HepG2 (cell line): ENCODE data around the gene HEPACAM. TPM values are rescaled to one million over a fixed set of nuclear protein-coding genes. Genes with fewer than 3 reads are reported as not detected.

ENCODE experiments used
- ATAC-seq: fragments of 200-7000 bp; cut with Tn5 transposase; 3 replicates; pipeline ENCODE4 v1.9.1; 2020; ENCODE audit warnings: mild to moderate bottlenecking, moderate library complexity
- BruUV-seq: library from RNA; stranded (reverse); fragments of 400-500 nt; replicated peaks from 2 replicates; lab custom pipeline; 2021; lab: Mats Ljungman, UMichigan
- CTCF ChIA-PET: fragments of 300-600 bp; formaldehyde crosslinking; extraction: SDS; loops from one replicate; lab custom pipeline; 2021; ENCODE audit warnings: low total read pairs, inconsistent platforms, low intra/inter-chr PET ratio; lab: Yijun Ruan, JAX
- POLR2A ChIA-PET: fragments of 350-600 bp; sonication (Branson Sonifier 250); formaldehyde crosslinking; loops from one replicate; lab custom pipeline; 2020; ENCODE audit warnings: antibody characterized with exemption, inconsistent platforms; lab: Yijun Ruan, JAX
- DNase-seq: peaks from one replicate; pipeline ENCODE4 v3.0.0-alpha.2; 2015; ENCODE audit warnings: low spot score
- FAIRE-seq: peaks from 3 replicates; lab custom pipeline; 2011; peaks lifted over from hg19 to GRCh38; lab: Jason Lieb, UNC
- H2AFZ ChIP-seq: one replicate; pipeline ENCODE4 v1.6.1; 2011; ENCODE audit warnings: low read length, inconsistent platforms
- H3K27ac ChIP-seq: fragments of 300-600 bp; 3 replicates; pipeline ENCODE4 v1.8.0; 2011; ENCODE audit warnings: mixed run types, mild to moderate bottlenecking, mixed read lengths, low read length, inconsistent platforms; ENCODE audit not compliant: insufficient read depth; ENCODE audit errors: extremely low read length
- H3K27me3 ChIP-seq, 2 experiments: fragments of 200-600 bp in 1 of 2; 2 replicates in 1 of 2; 3 replicates in 1 of 2; pipeline versions ENCODE4 v1.6.0 to v1.8.0; 2011; ENCODE audit warnings: low read length in 2 of 2, mild to moderate bottlenecking in 2 of 2, moderate library complexity in 2 of 2, inconsistent platforms in 1 of 2; ENCODE audit not compliant: insufficient read depth in 2 of 2, control insufficient read depth in 1 of 2
- H3K36me3 ChIP-seq, 2 experiments: fragments of 200-600 bp in 1 of 2; replicated peaks in 1 of 2; 2 replicates in 1 of 2; 3 replicates in 1 of 2; pipeline versions ENCODE4 v1.5.1 to v1.8.0; 2011; ENCODE audit warnings: low read length in 2 of 2, inconsistent platforms in 1 of 2; ENCODE audit not compliant: insufficient read depth in 2 of 2, control insufficient read depth in 1 of 2
- H3K4me1 ChIP-seq: 2 replicates; pipeline ENCODE4 v1.5.1; 2012; ENCODE audit warnings: low read length, inconsistent platforms; ENCODE audit not compliant: insufficient read depth
- H3K4me2 ChIP-seq: 2 replicates; pipeline ENCODE4 v1.6.0; 2011; ENCODE audit warnings: low read depth, low read length, inconsistent platforms
- H3K4me3 ChIP-seq, 3 experiments: fragments of 200-600 bp in 1 of 3; sonication (generic), shearing (Covaris generic) in 1 of 3; replicated peaks in 1 of 3; 2 replicates each; pipeline ENCODE4 v1.5.1; 2011 to 2016; ENCODE audit warnings: low read length in 3 of 3, inconsistent platforms in 2 of 3, low read depth in 2 of 3, mild to moderate bottlenecking in 2 of 3, control low read depth in 1 of 3, mixed read lengths in 1 of 3; ENCODE audit not compliant: insufficient read depth in 1 of 3
- H3K79me2 ChIP-seq: one replicate; pipeline ENCODE4 v1.6.1; 2011; ENCODE audit warnings: low read length, inconsistent platforms; ENCODE audit not compliant: insufficient read depth
- H3K9ac ChIP-seq: 2 replicates; pipeline ENCODE4 v1.6.0; 2011; ENCODE audit warnings: mild to moderate bottlenecking, low read depth, low read length, inconsistent platforms; ENCODE audit not compliant: insufficient read depth
- H3K9me3 ChIP-seq: 2 replicates; pipeline ENCODE4 v1.5.1; 2012; ENCODE audit warnings: mild to moderate bottlenecking, low read length
- H4K20me1 ChIP-seq: 2 replicates; pipeline ENCODE4 v1.6.0; 2011; ENCODE audit warnings: inconsistent platforms, mild to moderate bottlenecking, low read length, moderate library complexity; ENCODE audit not compliant: insufficient read depth
- BRD4 ChIP-seq: sonication (generic); formaldehyde crosslinking; IDR thresholded peaks from 2 replicates; pipeline ENCODE4 v1.4.0; 2020; ENCODE audit warnings: missing genetic modification reagents
- E2F1 ChIP-seq: sonication (generic); formaldehyde crosslinking; IDR thresholded peaks from 2 replicates; pipeline ENCODE4 v1.5.0; 2020; ENCODE audit warnings: missing genetic modification reagents
- FOXK1 ChIP-seq: sonication (generic); formaldehyde crosslinking; IDR thresholded peaks from 2 replicates; pipeline ENCODE4 v1.4.0; 2020; ENCODE audit warnings: low read depth, missing genetic modification reagents, borderline replicate concordance
- GTF2F1 ChIP-seq: fragments of 150-350 bp; IDR thresholded peaks from 2 replicates; pipeline ENCODE4 v1.6.1; 2014; ENCODE audit warnings: low read length
- KDM5A ChIP-seq: fragments of 200-600 bp; sonication (generic); IDR thresholded peaks from 2 replicates; pipeline ENCODE4 v1.7.0; 2018; ENCODE audit warnings: antibody characterized with exemption, mild to moderate bottlenecking, low read length, borderline replicate concordance
- MIXL1 ChIP-seq: IDR thresholded peaks from 2 replicates; pipeline ENCODE4 v1.6.1; 2016
- PHF8 ChIP-seq: sonication (generic); formaldehyde crosslinking; IDR thresholded peaks from 2 replicates; pipeline ENCODE4 v1.5.0; 2020; ENCODE audit warnings: missing genetic modification reagents
- SIX1 ChIP-seq: sonication (generic); formaldehyde crosslinking; IDR thresholded peaks from 2 replicates; pipeline ENCODE4 v1.4.0; 2020; ENCODE audit warnings: missing genetic modification reagents, borderline replicate concordance
- SSRP1 ChIP-seq: IDR thresholded peaks from 2 replicates; pipeline ENCODE4 v1.6.1; 2016; ENCODE audit warnings: control low read depth
- THRA ChIP-seq: sonication (generic); formaldehyde crosslinking; IDR thresholded peaks from 2 replicates; pipeline ENCODE4 v1.4.0; 2020; ENCODE audit warnings: missing genetic modification reagents, borderline replicate concordance
- ZBTB37 ChIP-seq: sonication (generic); formaldehyde crosslinking; IDR thresholded peaks from 2 replicates; pipeline ENCODE4 v1.4.0; 2020; ENCODE audit warnings: mild to moderate bottlenecking, missing genetic modification reagents
- ZC3H4 ChIP-seq: sonication (generic); formaldehyde crosslinking; IDR thresholded peaks from 2 replicates; pipeline ENCODE4 v1.4.0; 2020; ENCODE audit warnings: missing genetic modification reagents, borderline replicate concordance
- ZNF672 ChIP-seq: sonication (generic); formaldehyde crosslinking; IDR thresholded peaks from 2 replicates; pipeline ENCODE4 v1.8.1; 2022; ENCODE audit warnings: missing genetic modification reagents
- ZSCAN30 ChIP-seq: sonication (generic); formaldehyde crosslinking; IDR thresholded peaks from 2 replicates; pipeline ENCODE4 v1.5.0; 2020; ENCODE audit warnings: mild to moderate bottlenecking, missing genetic modification reagents
- ZSCAN9 ChIP-seq: IDR thresholded peaks from 2 replicates; pipeline ENCODE4 v1.6.1; 2016; ENCODE audit warnings: borderline replicate concordance
- WGBS: methylation state at CpG from one replicate; pipeline ENCODE4 v1.1.6; 2017; ENCODE audit warnings: low lambda C conversion rate; 5-methylcytosine and 5-hydroxymethylcytosine counted together
- in situ Hi-C: cut with HindIII; loops from 2 replicates; pipeline ENCODE4 v1.10.0; 2017; ENCODE audit warnings: low pct_unique_long_range_greater_than_20kb; ENCODE audit not compliant: extremely low pct_ligation_motif_present
- intact Hi-C: fragments of 100-400 bp; cut with micrococcal nuclease; formaldehyde crosslinking; loops from one replicate; pipeline ENCODE4 v1.10.0; 2022; ENCODE audit not compliant: unreplicated experiment
- polyA plus RNA-seq, 8 experiments: library from polyadenylated mRNA; depleted of rRNA in 3 of 8; stranded (reverse) in 7 of 8; unstranded in 1 of 8; fragments of >200 nt; fragmentation: Illumina TruSeq in 4 of 8; extraction: Trizol in 4 of 8; gene quantifications; 2 replicates each; pipeline versions ENCODE4 v1.2.1 to v1.2.3, GENCODE V29; 2011 to 2016; ENCODE audit warnings: low read depth in 4 of 8, missing spikeins in 1 of 8, mixed read lengths in 1 of 8; ENCODE audit not compliant: insufficient read depth in 1 of 8
- total RNA-seq, 5 experiments: library from RNA; depleted of rRNA; stranded (reverse); fragments of >200 nt; fragmentation: Illumina TruSeq; extraction: Trizol; gene quantifications; 2 replicates each; pipeline ENCODE4 v1.2.3, GENCODE V29; 2016; ENCODE audit warnings: low read depth in 1 of 5

The HEPACAM gene
- total and polyA plus RNA-seq, 2 of the 13 experiments (the other 11 are each of a cell fraction or from before 2014, with no cell fraction given), result 66.9 to 121 TPM

GRCh38 chr11:124884869-124885479 lies 50.9 kb downstream of the HEPACAM start:
- Histone ChIP-seq H3K79me2 (no peaks in the 10 kb centered on the region), H3K27me3 (peaks cover 0 to 18% of the 10 kb centered on the region in 2 experiments; a peak in 4 of 5 replicates), H3K27ac (no peak overlapping the region), H3K4me1 (peaks cover 61% of the 10 kb centered on the region), H3K4me3 (no peak overlapping the region; a peak in 1 of 6 replicates), H2AFZ (peak overlapping the region; percentile 11), H3K4me2 (peak overlapping the region; percentile 16; the same call in 1 of the 2 replicates), H3K36me3 (no peaks in the 10 kb centered on the region), H3K9me3 (no peaks in the 10 kb centered on the region), H3K9ac (no peak overlapping the region), H4K20me1 (no peaks in the 10 kb centered on the region)
- intact Hi-C loops, result no loop called here
- ChIA-PET POLR2A (no interaction called here), CTCF (no interaction called here)
- DNase-seq, result no peak
- no peak for FAIRE-seq
- in situ Hi-C loops, result no loop called here
- no peak for ATAC-seq
- no TSS peak for BruUV-seq
- WGBS, result 30% methylated on average over 4 of the region's 5 CpGs
- TF ChIP-seq BRD4 (no peak), SSRP1 (no peak), PHF8 (no peak), THRA (no peak), GTF2F1 (no peak), ZNF672 (CRISPR knock-in tag) (no peak), SIX1 (CRISPR knock-in tag) (no peak), MIXL1 (CRISPR knock-in tag) (no peak), ZBTB37 (no peak), ZSCAN30 (CRISPR knock-in tag) (no peak), ZC3H4 (CRISPR knock-in tag) (no peak), FOXK1 (CRISPR knock-in tag) (no peak), E2F1 (CRISPR knock-in tag) (no peak), ZSCAN9 (CRISPR knock-in tag) (no peak), KDM5A (no peak)
